ENCODE results near the gene DNAJC15.

Gene DNAJC15

GRCh38 chr13:43089912-43090498, 66.6 kb downstream of the DNAJC15 start:
- no peak for DNase-seq

- no peak for DNase-seq
Observed at GRCh38 chr13:43094901-43095300, 71.5 kb downstream of the DNAJC15 start.

GRCh38 chr13:43095771-43096719, 72.7 kb downstream of the DNAJC15 start:
- no peak for DNase-seq

GRCh38 chr13:43100667-43101066, 77.3 kb downstream of the DNAJC15 start:
- DNase-seq: no peak

GRCh38 chr13:43102304-43102703, 78.9 kb downstream of the DNAJC15 start:
- no peak for DNase-seq

- no peak for DNase-seq
Observed at GRCh38 chr13:43107780-43108179, 84.4 kb downstream of the DNAJC15 start.

GRCh38 chr13:43110036-43110435, 86.7 kb downstream of the DNAJC15 start:
- DNase-seq: no peak

- DNase-seq: no peak
Observed at GRCh38 chr13:43110658-43111057, 87.3 kb downstream of the DNAJC15 start.

GRCh38 chr13:43111559-43112400, 88.4 kb downstream of the DNAJC15 start:
- DNase-seq: no peak

- DNase-seq: no peak
Observed at GRCh38 chr13:43113603-43114002, 90.2 kb downstream of the DNAJC15 start.

GRCh38 chr13:43114504-43114903, 91.1 kb downstream of the DNAJC15 start:
- DNase-seq: no peak

GRCh38 chr13:43115141-43115540, 91.8 kb downstream of the DNAJC15 start:
- DNase-seq: no peak

GRCh38 chr13:43116242-43116641, 92.9 kb downstream of the DNAJC15 start:
- no peak for DNase-seq

- DNase-seq: no peak
Observed at GRCh38 chr13:43118521-43118920, 95.1 kb downstream of the DNAJC15 start.

GRCh38 chr13:43119206-43119605, 95.8 kb downstream of the DNAJC15 start:
- DNase-seq: no peak

- no peak for DNase-seq
Observed at GRCh38 chr13:43122791-43123190, 99.4 kb downstream of the DNAJC15 start.

GRCh38 chr13:43123856-43124255, 100.5 kb downstream of the DNAJC15 start:
- DNase-seq: no peak

- no peak for DNase-seq
Observed at GRCh38 chr13:43124490-43124889, 101.1 kb downstream of the DNAJC15 start.

- DNase-seq: no peak
Observed at GRCh38 chr13:43126420-43126819, 103.0 kb downstream of the DNAJC15 start.

- no peak for DNase-seq
Observed at GRCh38 chr13:43127103-43127798, 103.9 kb downstream of the DNAJC15 start.

- DNase-seq: no peak
Observed at GRCh38 chr13:43127827-43128226, 104.4 kb downstream of the DNAJC15 start.

- DNase-seq: no peak
Observed at GRCh38 chr13:43128504-43128961, 105.1 kb downstream of the DNAJC15 start.

- DNase-seq: no peak
Observed at GRCh38 chr13:43129066-43129465, 105.7 kb downstream of the DNAJC15 start.

Data from activated T-cell treated with anti-CD3 and anti-CD28 coated beads, Interleukin-2, amount 50 U/mL, for 48 hours (primary cell).